ENCODE measurements around the gene C20orf173.
"Not testable (repeated sequence)": the region's sequence is repeated elsewhere in the genome, so short reads cannot be mapped to it uniquely, and the experiment has no call there.

C20orf173 gene

DNA sequence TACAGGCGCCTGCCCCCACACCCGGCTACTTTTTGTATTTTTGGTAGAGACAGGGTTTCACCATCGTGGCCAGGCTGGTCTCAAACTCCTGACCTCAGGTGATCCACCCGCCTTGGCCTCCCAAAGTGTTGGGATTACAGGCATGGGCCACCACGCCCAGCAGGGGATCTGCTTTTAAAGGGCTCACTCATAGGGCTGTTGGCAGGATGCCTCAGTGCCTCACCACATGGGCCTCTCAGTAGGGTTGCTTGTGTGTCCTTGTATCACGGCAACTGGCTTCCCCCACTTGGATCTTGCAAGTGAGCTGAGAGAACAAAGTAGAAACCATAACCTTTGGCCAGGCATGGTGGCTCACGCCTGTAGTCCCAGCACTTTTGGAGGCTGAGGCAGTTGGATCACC lies 15.5 kb upstream of the C20orf173 start:
- DNase-seq (ENCODE audit: low read depth), result not testable (repeated sequence)

DNA sequence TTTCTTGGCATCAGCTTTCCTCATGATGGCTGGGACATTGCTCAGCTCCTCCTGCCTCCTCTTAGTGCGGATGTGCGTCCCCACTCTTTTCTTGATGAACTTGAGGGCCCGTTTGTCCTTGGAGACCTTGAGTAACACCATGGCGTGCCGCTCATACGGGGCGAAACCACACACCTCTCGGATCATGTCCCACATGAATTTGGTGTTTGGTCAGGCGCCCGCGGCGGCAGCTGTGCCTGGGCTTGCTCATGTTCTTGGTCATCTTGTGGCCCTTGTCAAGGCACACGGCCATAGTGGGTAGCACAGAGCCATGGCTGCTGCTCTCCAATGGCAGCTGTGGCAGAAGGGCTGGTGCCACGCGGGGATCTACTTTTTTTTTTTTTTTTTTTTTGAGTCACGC lies 15.0 kb upstream of the C20orf173 start:
- no peak for DNase-seq (ENCODE audit: low read depth)

- DNase-seq (ENCODE audit: low read depth), result no peak
These were observed 13.5 kb upstream of the C20orf173 start for GRCh38 chr20:35542990-35543389.

DNA sequence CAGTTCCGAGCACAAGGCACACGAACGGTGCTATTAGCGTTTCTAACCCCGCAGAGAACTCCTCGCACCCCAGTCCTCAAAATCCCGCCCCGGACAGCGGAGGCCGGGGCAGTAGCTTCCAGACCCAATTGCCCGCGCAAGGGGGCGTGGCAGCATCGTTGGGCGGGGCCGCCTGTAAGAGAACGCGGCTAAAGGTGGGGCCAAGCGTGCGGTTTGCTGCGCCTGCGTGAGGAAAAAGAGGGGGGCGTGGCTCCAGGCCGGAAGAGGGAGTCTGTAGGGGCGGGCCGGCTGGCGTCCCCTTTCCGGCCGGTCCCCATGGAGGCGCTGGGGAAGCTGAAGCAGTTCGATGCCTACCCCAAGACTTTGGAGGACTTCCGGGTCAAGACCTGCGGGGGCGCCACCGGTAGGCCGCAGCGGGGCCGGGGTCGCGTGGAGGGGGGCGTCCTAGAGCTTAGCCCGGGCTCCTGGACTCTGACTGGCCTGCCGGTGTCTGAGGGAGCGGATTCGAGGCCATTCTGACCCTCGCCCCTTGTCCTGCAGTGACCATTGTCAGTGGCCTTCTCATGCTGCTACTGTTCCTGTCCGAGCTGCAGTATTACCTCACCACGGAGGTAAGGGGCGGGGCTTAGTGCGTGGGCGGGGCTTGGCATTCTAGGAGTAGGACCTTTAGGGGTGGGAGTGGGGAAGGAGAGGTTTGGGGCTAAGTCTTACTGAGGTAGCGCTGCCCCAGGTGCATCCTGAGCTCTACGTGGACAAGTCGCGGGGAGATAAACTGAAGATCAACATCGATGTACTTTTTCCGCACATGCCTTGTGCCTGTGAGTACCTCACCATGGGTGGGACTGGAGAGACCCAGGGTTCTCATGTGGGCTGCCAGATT lies 12.6 kb upstream of the C20orf173 start, which contains the start of gene ERGIC3:
TSS of gene ERGIC3 (plus strand) at position 296 of the 880 bp plus-strand sequence. CDS start at position 316, 20 bp downstream.
- peak; percentile 55 for DNase-seq (ENCODE audit: low read depth)

GRCh38 chr20:35541118-35541782 lies 11.8 kb upstream of the C20orf173 start:
- no peak for DNase-seq (ENCODE audit: low read depth)

DNA sequence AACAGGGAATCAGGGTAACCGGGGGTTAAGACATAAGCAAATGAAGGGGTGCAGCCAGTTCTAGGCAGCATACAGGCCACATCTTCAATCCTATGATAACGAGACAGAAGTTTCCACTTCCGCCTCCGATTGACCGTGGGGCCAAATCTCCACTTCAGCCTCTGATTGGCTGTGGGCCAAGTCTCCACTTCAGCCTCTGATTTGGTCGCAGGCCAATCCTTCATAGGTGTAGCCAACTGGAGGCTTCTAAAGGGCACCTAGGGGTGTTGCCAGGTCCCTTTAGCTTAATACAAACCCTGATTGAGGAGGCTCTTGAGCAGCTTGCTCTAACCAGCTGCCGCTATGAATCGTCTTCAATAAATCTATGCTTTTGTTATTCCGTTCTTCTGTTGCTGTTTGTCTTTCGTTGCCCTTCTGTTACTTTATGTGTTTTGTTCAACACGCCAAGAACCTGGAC lies 10.3 kb upstream of the C20orf173 start:
- DNase-seq (ENCODE audit: low read depth), result no peak

GRCh38 chr20:35527122-35527769 lies 2.2 kb downstream of the C20orf173 start:
- DNase-seq (ENCODE audit: low read depth), result no peak

- no peak for DNase-seq (ENCODE audit: low read depth)
These were observed 3.8 kb downstream of the C20orf173 start for GRCh38 chr20:35525639-35526038.

DNA sequence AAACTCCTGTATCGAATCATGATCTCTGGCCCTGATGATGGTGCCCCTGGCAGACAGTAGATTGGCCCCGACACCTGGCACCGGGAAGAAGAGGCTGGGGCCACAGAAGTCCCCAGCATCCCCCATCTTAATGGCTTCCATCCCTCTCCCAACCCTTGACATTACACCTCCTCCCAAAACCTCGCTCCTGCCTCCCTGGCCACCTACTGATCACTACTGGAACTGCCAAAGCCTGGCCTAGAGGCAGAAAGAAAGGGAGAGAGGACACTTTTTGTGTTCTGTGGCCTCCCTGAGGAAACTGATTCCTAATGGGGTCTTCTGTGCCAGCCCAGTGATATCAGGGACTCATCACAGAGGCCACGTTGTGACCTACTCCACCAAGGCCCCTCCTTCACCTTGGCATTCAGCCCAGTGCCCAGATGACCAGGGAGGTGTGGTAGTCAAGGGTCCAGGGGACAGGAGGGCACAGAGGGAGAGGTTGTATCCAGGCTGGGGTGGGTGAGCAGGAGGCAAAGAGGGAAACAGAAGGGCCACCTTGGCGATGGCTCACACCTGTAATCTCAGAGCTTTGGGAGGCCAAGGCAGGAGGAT lies 6.1 kb downstream of the C20orf173 start:
- DNase-seq (ENCODE audit: low read depth), result no peak

DNA sequence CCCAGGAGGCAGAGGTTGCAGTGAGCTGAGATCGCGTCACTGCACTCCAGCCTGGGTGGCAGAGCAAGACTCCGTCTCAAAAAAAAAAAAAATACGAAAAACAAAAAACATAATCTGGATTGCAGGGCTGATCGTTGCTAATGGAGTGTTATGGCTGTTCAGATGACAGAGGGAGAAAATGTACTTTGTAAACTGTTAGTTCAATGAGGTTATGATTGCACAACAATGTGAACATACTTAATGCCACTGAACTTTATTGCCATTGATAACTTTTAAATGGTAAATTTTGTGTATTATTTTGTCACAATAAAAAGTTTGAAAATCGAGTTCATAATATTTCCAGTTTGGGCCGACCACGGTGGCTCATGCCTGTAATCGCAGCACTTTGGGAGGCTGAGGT lies 10.5 kb downstream of the C20orf173 start:
- DNase-seq (ENCODE audit: low read depth), result no peak

- not testable (repeated sequence) for DNase-seq (ENCODE audit: low read depth)
These were observed 11.7 kb downstream of the C20orf173 start for GRCh38 chr20:35517767-35518166.

GRCh38 chr20:35517125-35517524 lies 12.3 kb downstream of the C20orf173 start:
- no peak for DNase-seq (ENCODE audit: low read depth)

DNA sequence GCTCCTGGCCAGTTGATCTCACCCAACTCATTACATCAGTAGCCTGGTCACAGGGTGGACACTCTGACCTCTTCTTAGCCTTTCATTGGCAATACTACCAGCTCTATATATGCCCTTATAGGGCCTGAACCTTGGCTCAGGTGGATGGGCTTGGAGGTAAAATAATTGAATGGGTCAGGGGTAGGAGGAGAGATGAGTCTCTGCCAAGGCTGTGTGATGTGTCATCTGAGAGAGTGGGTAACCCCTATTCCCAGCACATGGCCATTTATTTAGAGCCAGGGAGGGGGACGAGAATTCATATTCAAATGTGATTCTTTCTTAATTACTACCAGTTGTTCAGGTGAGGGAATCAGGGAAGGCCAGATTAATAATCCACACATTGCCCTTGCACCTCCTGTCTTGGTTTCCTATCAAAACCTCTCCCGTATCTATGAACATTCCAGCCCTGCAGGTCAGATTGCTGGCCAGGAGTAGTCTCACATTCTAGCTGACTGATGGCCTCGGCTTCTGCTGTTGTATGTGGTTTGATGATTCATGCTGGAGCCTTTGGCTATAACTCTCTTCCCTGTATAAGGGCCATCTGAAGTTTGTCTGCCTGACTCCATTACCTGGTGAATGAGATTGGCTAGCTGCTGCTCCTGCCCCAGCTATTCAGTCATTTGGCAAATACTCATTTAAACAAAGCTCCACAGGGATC lies 13.4 kb downstream of the C20orf173 start:
- DNase-seq (ENCODE audit: low read depth), result peak; percentile 59

DNA sequence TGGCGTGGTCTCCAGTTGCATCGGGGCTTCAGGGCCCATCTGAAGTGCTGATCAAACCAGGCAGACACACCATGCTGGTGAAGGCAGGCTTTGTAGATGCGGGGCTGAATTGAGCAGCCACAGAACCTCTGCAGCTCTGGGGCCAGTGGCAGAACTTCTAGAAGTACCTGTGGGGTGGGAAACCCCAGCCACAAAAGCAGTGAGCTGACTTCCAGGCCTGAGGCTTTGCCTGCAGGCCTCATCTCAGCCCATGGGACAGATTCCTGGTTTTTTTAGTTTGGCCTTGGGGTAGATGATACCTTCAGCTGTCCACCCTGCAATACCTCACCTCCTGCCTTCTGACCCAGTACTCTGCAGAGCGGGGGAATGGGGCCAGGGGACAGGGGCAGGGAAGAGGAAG lies 14.1 kb downstream of the C20orf173 start:
- DNase-seq (ENCODE audit: low read depth), result no peak

DNA sequence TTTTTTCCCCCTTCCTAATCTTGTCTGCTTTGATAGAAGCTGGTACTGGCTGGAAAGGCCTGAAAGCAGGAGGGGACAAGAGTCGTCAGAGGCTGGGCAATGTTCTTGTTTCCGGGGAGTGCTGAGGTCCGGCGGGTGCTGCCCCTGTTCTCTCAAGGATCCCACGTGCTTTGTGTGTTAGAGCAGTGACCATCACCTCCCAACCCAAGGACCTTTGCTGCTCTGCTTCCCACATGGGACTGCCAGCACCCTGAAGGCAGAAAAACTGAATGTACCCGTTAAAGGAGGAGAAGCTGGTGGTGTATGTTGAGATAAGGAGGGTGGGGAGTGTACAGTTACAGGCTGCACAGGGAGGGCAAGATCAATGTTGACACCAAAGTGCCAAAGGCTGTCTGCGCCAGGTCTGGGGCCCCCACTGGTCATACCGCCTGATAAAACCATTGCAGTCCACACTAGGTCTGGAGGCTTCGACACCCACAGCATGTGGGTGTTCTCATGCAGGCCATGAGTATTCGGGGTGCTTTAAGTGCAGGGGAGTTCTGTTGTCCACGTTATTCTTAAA lies 15.0 kb downstream of the C20orf173 start:
- DNase-seq (ENCODE audit: low read depth), result no peak

DNA sequence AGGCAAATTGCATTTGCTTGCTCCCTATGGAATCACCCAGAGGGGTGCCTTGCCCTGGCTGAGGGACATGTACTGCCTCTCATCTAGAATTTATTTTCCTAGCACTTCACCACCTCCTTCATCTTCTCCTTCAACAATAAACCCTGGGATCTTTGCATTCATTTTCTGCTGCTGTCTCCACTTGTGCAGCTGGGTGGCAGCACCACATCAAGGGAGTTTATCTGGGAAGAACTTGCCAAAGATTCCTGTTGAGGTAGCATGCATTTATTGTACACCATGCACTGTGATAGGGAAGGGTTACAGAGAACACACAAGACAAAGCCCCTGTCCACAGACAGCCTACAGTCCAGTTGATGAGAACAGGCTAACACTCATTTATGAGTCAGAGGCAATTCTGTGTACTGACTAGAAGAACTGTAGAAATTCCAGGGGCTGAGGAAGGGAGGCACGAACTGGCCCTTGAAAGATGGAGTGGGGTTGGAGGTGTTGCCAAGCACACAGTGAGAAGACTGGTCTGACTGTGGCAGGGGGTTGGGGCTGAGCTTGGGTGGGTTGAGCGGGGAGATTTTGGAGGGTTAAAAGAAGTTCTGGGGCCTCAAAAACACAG lies 17.5 kb downstream of the C20orf173 start:
- no peak for DNase-seq (ENCODE audit: low read depth)

- no peak for DNase-seq (ENCODE audit: low read depth)
These were observed 18.3 kb downstream of the C20orf173 start for GRCh38 chr20:35510951-35511735.

DNA sequence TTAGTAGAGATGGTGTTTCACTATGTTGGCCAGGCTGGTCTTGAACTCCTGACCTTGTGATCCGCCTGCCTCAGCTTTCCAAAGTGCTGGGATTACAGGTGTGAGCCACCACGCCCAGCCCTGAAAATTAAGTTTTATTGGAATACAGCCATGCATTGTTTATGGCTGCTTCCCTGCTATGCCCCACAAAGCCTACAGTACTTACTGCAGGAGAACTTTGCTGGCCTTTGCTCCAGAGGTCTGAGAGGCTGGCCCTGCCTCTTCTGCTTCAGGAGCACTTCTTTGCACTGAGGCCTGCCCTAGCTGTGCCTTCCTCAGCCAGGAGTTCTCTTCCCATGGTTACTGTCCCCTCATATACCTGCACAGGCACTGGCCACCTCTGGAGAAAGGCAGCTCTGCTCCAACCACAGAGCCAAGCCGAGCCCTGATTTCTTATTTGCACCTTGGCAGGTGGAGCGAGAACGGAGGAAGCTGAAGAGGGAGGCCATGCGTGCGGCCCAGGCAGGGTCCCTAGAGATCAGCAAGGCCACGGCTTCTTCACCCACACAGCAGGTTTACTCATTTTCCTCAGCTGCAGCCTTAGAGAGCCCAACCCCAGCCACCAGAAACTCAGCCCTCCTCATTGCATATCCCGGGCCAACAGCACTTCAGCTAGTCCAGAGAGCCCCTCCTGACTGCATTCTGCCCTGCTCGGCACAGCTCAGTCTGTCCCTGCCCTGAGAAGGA lies 20.8 kb downstream of the C20orf173 start:
- no peak for DNase-seq (ENCODE audit: low read depth)

DNA sequence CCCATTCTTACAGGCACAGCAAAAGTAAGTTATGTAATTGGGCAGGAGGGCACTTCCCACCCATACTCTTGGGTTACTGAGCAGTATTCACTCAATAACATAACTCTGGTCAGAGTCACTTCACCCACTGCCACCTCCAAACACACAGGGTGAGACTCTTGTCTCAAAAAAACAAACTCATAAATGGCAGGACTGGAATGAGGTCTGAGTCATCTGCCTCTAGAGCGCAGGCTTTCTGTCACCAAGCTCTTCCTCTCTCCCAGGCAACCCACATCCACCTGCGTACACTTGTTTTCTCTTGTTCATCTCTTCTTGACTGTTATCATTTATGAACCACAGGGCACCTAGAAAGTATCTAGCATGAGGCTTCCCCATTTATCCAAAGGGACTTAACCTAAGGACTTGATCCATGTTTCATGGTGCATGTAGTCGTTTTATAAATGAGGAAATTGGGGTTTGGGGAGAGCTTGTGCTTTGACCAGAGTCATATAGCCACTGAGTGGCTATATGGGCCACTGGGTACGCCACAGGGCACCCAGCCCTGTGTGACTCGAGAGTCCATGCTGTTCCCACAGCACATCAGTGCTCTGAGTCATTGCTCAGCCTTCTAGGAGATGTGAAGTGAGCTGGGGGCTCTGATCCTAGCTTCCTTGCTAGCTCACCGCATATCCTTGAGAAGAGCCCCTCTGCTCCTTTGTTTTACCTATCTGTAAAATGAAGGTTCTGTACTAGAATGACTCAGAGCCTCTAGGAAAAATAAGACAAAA lies 22.4 kb downstream of the C20orf173 start:
- no peak for DNase-seq (ENCODE audit: low read depth)
